Stimulated activated CD4-positive, alpha-beta T cell treated with anti-CD3 and anti-CD28 coated beads, Interleukin-15, amount 100 ng/mL, for 24 hours (primary cell): ENCODE measurements around the gene SNX27.

ENCODE experiments used
- DNase-seq: peaks from one replicate; pipeline ENCODE4 v3.0.0-alpha.2; 2020

SNX27 gene

GRCh38 chr1:151706464-151707415 lies 94.9 kb downstream of the SNX27 start:
- DNase-seq, result no peak

GRCh38 chr1:151707541-151708065 lies 95.8 kb downstream of the SNX27 start:
- no peak for DNase-seq

GRCh38 chr1:151708891-151709290 lies 97.0 kb downstream of the SNX27 start:
- DNase-seq, result no peak

GRCh38 chr1:151710187-151710840 lies 98.5 kb downstream of the SNX27 start:
- DNase-seq, result peak; percentile 62

- DNase-seq, result no peak
Observed at GRCh38 chr1:151711044-151711800, 99.4 kb downstream of the SNX27 start.

- no peak for DNase-seq
Observed at GRCh38 chr1:151711951-151712350, 100.1 kb downstream of the SNX27 start.

- no peak for DNase-seq
Observed at GRCh38 chr1:151713044-151713443, 101.2 kb downstream of the SNX27 start.

GRCh38 chr1:151713874-151714273 lies 102.0 kb downstream of the SNX27 start:
- no peak for DNase-seq

GRCh38 chr1:151714820-151715725 lies 103.2 kb downstream of the SNX27 start:
- no peak for DNase-seq

GRCh38 chr1:151715726-151716404 lies 104.0 kb downstream of the SNX27 start:
- DNase-seq, result no peak

GRCh38 chr1:151716405-151716762 lies 104.5 kb downstream of the SNX27 start:
- no peak for DNase-seq

GRCh38 chr1:151716771-151717631 lies 105.2 kb downstream of the SNX27 start, which contains the start of gene CELF3:
TSS of gene CELF3 (minus strand) at chr1:151716803. CDS start at chr1:151716020, 783 bp downstream.
- peak; percentile 19 for DNase-seq

- no peak for DNase-seq
Observed at GRCh38 chr1:151718011-151718431, 106.2 kb downstream of the SNX27 start.

GRCh38 chr1:151718666-151719065 lies 106.8 kb downstream of the SNX27 start:
- no peak for DNase-seq

- no peak for DNase-seq
Observed at GRCh38 chr1:151720125-151720524, 108.3 kb downstream of the SNX27 start.

GRCh38 chr1:151720554-151720953 lies 108.7 kb downstream of the SNX27 start:
- DNase-seq, result no peak

GRCh38 chr1:151720974-151721787 lies 109.3 kb downstream of the SNX27 start, which contains the start of gene RIIAD1:
TSS of gene RIIAD1 (plus strand) at chr1:151721522. CDS start at chr1:151721537, 15 bp downstream.
- peak; percentile 47 for DNase-seq

- DNase-seq, result no peak
Observed at GRCh38 chr1:151721788-151722510, 110.1 kb downstream of the SNX27 start.
